WERI-Rb-1 (cell line): Measurements from ENCODE around the gene COPE.
A peak's percentile ranks its signal among the peaks of the same experiment; 100 is the strongest.

Experiments used
- DNase-seq: peaks from one replicate; pipeline ENCODE4 v3.0.0-alpha.2; 2020
- H3K27ac ChIP-seq: fragments of 250-450 bp; sonication (Bioruptor Pico); 2 replicates; pipeline ENCODE4 v1.5.1; 2020; ENCODE audit warnings: mild to moderate bottlenecking, moderate library complexity
- H3K27me3 ChIP-seq: fragments of 250-450 bp; sonication (Bioruptor Pico); 2 replicates; pipeline ENCODE4 v1.5.1; 2021; ENCODE audit warnings: mild to moderate bottlenecking, low read depth, moderate library complexity; ENCODE audit not compliant: insufficient read depth, severe bottlenecking
- H3K36me3 ChIP-seq: fragments of 250-450 bp; sonication (Bioruptor Pico); 2 replicates; pipeline ENCODE4 v1.5.1; 2020; ENCODE audit warnings: mild to moderate bottlenecking, moderate library complexity
- H3K4me3 ChIP-seq: 2 replicates; pipeline ENCODE4 v1.5.1; 2011; ENCODE audit warnings: low read depth, mild to moderate bottlenecking, control low read depth, low read length
- H3K9me3 ChIP-seq: fragments of 250-450 bp; sonication (Bioruptor Pico); 2 replicates; pipeline ENCODE4 v1.5.1; 2021; ENCODE audit warnings: mild to moderate bottlenecking, moderate library complexity; ENCODE audit not compliant: severe bottlenecking
- CTCF ChIP-seq: IDR thresholded peaks from 2 replicates; pipeline ENCODE4 v1.5.1; 2011; ENCODE audit warnings: low read depth, mild to moderate bottlenecking, control low read depth, inconsistent platforms, low read length

Gene COPE

DNA sequence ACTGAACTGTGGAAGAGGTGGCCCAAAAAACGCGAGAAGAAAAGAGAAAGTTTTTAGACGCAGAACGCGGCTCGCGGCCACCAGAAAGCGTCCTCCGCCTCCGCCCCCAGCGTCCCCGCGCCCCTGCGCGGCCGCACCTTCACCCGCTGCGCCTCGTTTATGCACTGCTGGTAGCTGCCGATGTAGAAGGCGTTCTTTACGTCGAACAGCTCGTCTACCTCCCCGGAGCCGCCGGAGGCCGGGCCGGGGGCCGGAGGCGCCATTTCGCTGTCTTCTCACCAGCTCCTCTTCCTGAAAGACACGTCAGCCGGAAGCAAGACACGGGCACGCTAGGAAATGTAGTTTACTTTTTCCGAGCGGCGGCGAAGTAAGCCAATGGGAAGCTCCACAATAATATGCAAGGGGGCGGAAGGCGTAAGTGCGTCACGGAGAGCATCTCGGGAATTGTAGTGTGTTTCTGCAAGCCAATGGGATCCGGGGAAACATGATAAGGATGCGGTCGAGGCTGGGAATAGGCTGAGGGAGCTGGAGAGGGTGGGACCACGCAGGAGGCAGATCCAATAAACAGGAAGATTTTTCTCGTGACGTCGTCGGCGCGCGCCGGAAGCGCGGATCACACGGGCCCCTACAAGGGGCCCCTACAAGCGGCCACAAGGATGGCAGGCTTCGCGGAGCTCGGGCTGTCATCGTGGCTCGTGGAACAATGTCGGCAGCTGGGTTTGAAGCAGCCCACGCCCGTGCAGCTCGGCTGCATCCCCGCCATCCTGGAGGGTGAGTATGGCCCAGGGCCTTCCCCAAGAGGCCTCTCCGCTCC, at the start of gene COPE, which contains the start of gene DDX49:
Gene COPE, minus strand, starts transcription at position 302 of the 814 bp plus-strand sequence. Its CDS starts 39 bp downstream, at position 263.
Gene DDX49, plus strand, starts transcription at position 630 of the 814 bp plus-strand sequence. Its CDS starts 27 bp downstream, at position 657.
- peak within 1 kb of the TSS; percentile 81 for H3K27ac ChIP-seq
- no peaks in the 10 kb centered on the region for H3K27me3 ChIP-seq
- peak; percentile 97 for DNase-seq
- H3K36me3 ChIP-seq, result peaks cover 33% of the 10 kb centered on the region
- H3K4me3 ChIP-seq, result peak within 1 kb of the TSS; percentile 60
- H3K9me3 ChIP-seq, result no peaks in the 10 kb centered on the region
- no peak for TF ChIP-seq CTCF

- H3K4me3 ChIP-seq, result no peak overlapping the region
- no peak for TF ChIP-seq CTCF
- no peaks in the 10 kb centered on the region for H3K27me3 ChIP-seq
- no peak for DNase-seq
- no peak overlapping the region for H3K27ac ChIP-seq
- peaks cover 3% of the 10 kb centered on the region for H3K9me3 ChIP-seq
- H3K36me3 ChIP-seq, result no peaks in the 10 kb centered on the region
These were observed 48.4 kb upstream of the COPE start for GRCh38 chr19:18967358-18968146.

- DNase-seq, result no peak
- Histone ChIP-seq H3K27ac (no peak overlapping the region), H3K9me3 (peaks cover 3% of the 10 kb centered on the region), H3K4me3 (no peak overlapping the region), H3K27me3 (no peaks in the 10 kb centered on the region), H3K36me3 (no peaks in the 10 kb centered on the region)
- TF ChIP-seq CTCF, result no peak
These were observed 47.1 kb upstream of the COPE start for GRCh38 chr19:18966307-18966706.

- DNase-seq, result no peak
- Histone ChIP-seq H3K27ac (no peak overlapping the region), H3K36me3 (no peaks in the 10 kb centered on the region), H3K27me3 (no peaks in the 10 kb centered on the region), H3K9me3 (peaks cover 3% of the 10 kb centered on the region), H3K4me3 (no peak overlapping the region)
- TF ChIP-seq CTCF, result no peak
These were observed 44.9 kb upstream of the COPE start for GRCh38 chr19:18964121-18964520.

DNA sequence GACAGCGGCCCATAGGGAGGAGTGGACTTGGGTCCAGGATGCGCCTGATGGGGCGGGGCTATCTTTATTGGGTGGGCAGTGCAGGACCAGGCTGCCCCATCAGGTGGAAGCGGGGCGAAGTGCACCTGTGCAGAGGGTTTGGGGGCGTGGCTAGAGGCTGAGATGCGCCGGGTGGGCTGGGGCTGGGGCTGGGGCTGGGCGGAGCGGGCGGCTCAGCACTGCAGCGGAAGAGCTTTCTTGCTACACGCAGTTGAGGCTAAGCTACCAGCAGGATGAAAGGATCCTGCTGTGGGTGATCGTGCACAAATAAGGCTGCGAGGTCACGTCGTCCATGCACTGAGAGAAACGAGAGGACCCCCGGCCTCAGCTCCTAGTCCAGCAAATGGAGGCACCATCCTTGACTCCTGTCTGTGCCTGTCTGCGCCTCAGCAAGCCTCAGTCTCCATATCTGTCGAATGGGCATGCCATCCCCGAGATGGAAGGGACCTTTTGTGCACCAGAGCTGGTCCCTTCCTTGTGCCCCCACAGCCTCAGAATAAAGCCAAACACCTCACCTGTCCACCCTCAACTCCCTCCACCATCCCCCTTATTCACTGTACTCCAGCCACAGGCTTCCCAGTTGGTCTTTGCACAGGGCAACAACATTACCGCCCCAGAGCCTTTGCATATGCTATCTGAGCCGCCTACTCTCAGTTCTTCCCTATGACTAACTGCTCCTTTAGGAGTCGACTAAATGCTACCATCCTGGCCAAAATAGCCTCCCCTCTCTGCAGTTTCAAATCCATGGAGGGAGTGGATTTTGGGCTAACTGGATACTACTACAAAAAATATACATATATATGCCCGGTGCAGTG, 42.8 kb upstream of the COPE start:
- Histone ChIP-seq H3K9me3 (no peaks in the 10 kb centered on the region), H3K36me3 (no peaks in the 10 kb centered on the region), H3K27ac (no peak overlapping the region), H3K4me3 (no peak overlapping the region), H3K27me3 (no peaks in the 10 kb centered on the region)
- TF ChIP-seq CTCF, result no peak
- no peak for DNase-seq
